Measurements from ENCODE around the gene ARHGEF38.
"Not testable (repeated sequence)": the region's sequence is repeated elsewhere in the genome, so short reads cannot be mapped to it uniquely, and the experiment has no call there.

Gene ARHGEF38

DNA sequence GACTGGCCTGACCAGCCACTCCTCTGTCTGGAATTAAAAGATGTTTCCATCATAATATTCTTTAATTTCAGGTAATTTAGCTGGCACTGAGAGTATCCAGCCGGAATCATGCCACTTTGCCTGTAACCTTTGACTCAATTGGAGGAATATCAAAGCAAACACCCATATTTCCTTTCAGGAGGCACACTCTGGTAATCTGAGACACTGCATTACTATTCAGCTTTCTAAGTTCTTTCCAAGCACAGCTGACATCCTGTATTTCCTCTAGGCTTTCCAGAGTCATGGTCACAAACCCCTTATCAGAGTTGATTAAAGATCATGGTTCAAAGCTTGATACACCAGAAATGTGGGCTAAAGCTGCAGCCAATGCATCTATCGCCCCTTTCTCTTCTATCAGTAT is 126.8 kb downstream of the ARHGEF38 start:
- H3K4me3 ChIP-seq (ENCODE audit: low read depth, low read length): no peak overlapping the region
- TF ChIP-seq, protein P1, sequence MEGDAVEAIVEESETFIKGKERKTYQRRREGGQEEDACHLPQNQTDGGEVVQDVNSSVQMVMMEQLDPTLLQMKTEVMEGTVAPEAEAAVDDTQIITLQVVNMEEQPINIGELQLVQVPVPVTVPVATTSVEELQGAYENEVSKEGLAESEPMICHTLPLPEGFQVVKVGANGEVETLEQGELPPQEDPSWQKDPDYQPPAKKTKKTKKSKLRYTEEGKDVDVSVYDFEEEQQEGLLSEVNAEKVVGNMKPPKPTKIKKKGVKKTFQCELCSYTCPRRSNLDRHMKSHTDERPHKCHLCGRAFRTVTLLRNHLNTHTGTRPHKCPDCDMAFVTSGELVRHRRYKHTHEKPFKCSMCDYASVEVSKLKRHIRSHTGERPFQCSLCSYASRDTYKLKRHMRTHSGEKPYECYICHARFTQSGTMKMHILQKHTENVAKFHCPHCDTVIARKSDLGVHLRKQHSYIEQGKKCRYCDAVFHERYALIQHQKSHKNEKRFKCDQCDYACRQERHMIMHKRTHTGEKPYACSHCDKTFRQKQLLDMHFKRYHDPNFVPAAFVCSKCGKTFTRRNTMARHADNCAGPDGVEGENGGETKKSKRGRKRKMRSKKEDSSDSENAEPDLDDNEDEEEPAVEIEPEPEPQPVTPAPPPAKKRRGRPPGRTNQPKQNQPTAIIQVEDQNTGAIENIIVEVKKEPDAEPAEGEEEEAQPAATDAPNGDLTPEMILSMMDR (conservative IDR thresholded peaks at IDR 0.05; ENCODE audit: low read depth, low read length): no peak
- DNase-seq (ENCODE audit: low read depth): peak; percentile 6

DNA sequence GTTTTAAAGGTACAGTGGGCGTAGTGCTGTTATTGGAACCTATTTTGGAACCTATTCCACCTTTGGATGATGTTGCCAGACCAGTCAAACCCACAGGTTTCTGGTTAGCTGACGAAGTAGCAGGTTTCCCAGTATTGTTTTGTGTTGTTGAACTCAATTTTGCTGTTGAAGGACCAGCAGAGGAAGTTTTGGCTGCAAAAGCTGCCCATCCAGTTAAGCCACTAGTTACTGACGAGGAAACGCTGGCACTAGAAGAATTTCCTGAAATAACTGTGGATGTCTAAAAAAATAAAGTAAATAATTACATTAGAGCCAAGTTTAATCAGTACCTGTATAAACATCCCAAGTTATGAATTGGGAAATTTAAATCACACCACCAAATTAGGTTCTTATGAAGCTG is 130.6 kb downstream of the ARHGEF38 start:
- TF ChIP-seq, protein P1 (conservative IDR thresholded peaks at IDR 0.05; ENCODE audit: low read depth, low read length): no peak
- H3K4me3 ChIP-seq (ENCODE audit: low read depth, low read length): no peak overlapping the region
- no peak for DNase-seq (ENCODE audit: low read depth)

DNA sequence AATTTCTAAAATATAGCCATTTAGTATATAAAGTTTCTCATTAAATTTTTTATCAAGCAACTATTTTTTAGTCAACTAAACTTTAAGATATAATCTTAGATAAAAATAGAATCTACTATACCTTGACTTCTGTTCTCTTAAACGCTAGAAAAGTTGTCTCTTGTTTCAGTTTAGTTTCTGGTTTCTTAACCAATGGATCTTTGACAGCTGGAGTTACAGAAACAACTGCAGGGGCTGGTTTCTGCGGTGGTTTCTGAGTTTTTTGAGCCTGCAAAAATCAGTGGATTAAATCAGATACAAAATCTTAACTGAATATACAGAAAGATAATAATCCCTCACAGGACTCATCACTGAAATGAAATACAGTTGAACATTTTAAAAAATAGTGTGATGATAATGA is 134.2 kb downstream of the ARHGEF38 start:
- no peak overlapping the region for H3K4me3 ChIP-seq (ENCODE audit: low read depth, low read length)
- TF ChIP-seq, protein P1 (conservative IDR thresholded peaks at IDR 0.05; ENCODE audit: low read depth, low read length): no peak
- no peak for DNase-seq (ENCODE audit: low read depth)

DNA sequence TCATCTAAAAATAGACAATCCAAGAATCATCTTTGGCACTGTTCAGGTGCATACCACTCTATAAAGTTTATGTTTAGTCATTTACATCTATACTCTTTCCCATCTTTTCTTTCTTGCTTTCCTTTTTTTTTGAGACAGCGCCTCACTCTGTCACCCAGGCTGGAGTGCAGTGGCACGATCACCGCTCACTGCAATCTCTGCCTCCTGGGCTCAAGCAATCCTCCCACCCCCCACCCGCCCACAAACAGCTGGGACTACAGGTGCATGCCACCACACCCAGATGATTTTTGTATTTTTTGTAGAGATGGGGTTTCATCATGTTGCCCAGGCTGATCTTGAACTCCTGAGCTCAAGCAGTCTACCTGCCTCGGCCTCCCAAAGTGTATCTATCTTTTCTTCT is 142.4 kb downstream of the ARHGEF38 start:
- DNase-seq (ENCODE audit: low read depth): not testable (repeated sequence)

DNA sequence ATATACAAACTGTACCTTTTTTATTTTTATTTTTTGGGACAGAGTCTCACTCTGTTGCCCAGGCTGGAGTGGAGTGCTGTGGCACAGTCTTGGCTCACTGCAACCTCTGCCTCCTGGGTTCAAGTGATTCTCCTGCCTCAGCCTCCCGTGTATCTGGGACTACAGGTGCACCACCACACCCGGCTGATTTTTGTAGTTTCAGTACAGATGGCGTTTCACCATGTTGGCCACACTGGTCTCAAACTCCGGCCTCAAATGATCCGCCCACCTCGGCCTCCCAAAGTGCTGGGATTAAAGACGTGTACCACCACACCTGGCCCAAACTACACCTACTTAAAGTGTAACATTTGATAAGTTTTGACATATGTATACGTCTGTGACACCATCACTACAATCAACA is 143.4 kb downstream of the ARHGEF38 start:
- DNase-seq (ENCODE audit: low read depth); H3K4me3 ChIP-seq (ENCODE audit: low read depth, low read length): not testable (repeated sequence)

More for the DNA sequence above, 142.4 kb downstream of the ARHGEF38 start:
- not testable (repeated sequence) for H3K4me3 ChIP-seq (ENCODE audit: low read depth, low read length)

DNA sequence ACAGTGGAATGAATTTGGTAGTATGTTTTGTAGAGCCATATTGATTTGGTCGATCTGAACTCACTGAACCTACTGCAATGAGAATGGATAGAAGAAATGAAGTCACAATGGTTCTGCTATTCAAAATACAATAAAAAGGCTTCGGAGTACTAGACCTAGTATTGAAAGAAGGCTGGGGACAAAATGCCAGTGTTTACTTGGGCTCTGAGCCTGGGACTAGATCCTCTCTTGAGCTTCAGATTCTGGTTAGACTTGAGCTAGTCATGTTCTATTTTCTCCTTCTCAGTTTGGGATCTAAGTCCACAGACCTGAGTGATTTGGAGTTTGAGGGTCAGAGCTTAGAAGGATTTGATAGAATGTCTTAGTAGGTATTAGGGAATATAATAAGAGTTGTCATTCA is 146.2 kb downstream of the ARHGEF38 start:
- H3K4me3 ChIP-seq (ENCODE audit: low read depth, low read length): no peak overlapping the region
- no peak for DNase-seq (ENCODE audit: low read depth)
- TF ChIP-seq, protein P1 (conservative IDR thresholded peaks at IDR 0.05; ENCODE audit: low read depth, low read length): no peak

DNA sequence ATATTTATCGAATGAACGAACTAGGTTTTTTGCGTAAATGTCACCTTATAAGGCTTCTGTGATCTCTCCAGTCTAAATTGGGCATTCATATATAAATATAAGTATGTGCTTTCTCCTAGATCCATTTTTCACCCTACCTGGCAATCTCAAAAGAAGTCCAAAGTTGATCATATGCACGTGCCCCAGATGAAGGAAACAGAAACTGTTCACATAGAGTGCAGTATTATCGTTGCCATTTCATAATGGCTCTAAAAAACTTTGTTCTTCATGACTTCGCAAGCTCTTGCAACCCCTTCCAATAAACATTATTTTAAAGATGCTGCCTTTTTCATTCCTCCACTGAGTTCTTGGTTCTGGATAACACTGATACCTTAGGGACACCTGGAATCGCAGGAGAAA is 155.4 kb downstream of the ARHGEF38 start:
- TF ChIP-seq, protein P1 (conservative IDR thresholded peaks at IDR 0.05; ENCODE audit: low read depth, low read length): no peak
- DNase-seq (ENCODE audit: low read depth): peak; percentile 11
- peak overlapping the region; percentile 99 for H3K4me3 ChIP-seq (ENCODE audit: low read depth, low read length)

DNA sequence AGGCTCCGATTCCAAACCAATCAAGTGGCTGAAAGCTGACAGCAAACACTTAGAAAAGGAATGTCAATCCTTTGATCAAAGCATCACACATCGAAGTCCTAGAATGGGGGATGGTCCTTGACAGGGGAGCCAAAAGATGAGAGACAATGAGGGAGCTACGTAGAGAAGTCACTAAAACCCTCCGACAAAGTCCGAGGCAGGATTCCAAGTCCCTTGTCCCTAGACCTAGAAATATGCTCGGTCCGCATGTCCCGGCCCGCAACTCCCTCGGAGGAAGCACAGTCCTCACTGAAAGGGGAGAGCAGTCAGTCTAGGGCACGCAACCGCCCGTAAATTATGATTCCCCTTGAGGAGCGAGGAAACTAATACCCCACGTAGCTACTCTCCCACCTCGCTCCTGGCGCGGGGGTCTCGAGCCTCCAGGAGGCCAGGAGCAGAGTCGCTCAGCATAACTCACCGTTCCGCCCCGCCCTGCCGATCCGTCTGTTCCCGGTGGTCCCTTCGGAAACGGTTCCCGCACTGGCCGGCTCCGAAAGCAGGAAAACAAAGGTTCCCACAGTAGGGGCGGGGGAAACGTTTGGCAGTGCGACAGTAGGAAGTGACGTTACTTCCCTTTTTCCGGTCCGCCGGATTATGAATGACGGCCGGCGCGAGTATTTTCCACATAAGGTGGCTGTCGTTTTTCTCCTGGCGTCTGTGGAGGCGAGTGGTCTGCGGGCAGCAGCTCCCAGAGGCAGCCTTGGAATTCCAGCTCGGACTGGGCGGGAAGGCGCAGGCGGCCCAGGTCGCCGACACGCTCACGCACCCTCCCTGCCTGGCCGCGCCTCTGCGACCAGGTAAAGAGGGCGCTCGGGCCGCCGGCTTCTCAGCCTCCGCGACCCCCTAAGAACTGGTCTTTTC is 156.0 kb downstream of the ARHGEF38 start, which contains the start of the genes GSTCD and INTS12:
Gene GSTCD, plus strand, starts transcription at position 604 of the 900 bp plus-strand sequence. CDS start 8,830 bp downstream, outside the sequence.
Gene INTS12, minus strand, starts transcription at position 509 of the 900 bp plus-strand sequence. CDS start 8,684 bp downstream, outside the sequence.
- TF ChIP-seq, protein P1 (conservative IDR thresholded peaks at IDR 0.05; ENCODE audit: low read depth, low read length): no peak
- peak; percentile 95 for DNase-seq (ENCODE audit: low read depth)
- peak within 1 kb of the TSS; percentile 99 for H3K4me3 ChIP-seq (ENCODE audit: low read depth, low read length)
